ENCODE results near the gene NMRAL1.

NMRAL1 gene

DNA sequence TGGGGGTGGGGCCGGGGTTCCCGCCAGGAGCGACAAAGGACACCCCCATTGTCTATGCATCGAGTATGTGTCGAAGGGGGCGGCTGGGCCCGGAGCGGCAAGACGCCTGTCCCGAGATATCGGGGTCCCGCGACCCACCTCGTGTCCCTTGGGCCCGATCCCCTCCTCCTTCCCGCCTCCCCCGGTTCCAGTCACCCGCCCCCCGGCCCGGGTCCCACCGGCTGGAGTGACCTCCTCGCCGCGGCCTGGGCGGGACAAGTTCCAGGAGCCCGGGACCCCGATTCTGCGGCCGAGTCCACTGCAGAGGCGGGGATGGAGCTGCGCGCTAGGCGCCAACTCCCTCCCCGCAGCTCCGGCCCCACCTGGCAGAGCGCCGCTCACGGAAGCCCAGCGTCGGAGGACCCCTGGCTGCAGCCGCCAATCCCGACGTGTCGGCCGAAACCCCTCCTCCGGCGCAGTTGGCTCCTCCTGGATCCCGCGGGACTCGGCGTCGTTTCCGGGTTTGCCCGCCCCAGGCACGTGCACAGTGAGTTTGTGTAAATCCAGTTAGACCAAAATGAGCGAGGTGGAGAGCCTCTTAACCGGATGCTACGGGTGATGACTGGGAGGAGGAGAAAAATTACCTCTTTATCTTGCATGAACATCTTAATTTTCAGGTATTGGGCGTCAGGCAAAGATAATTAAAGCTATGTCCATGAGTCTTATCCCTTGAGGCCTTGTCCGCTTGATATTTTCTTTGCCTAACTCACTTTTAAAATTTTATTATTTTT lies at the start of gene NMRAL1:
NMRAL1 (minus strand) TSS at position 434 of the 770 bp plus-strand sequence. CDS start 493 bp downstream, outside the sequence.
- peak; percentile 44 to 86 (median 70) for DNase-seq (ENCODE audit: low read depth in 4 of 4, low spot score in 1 of 4)

DNA sequence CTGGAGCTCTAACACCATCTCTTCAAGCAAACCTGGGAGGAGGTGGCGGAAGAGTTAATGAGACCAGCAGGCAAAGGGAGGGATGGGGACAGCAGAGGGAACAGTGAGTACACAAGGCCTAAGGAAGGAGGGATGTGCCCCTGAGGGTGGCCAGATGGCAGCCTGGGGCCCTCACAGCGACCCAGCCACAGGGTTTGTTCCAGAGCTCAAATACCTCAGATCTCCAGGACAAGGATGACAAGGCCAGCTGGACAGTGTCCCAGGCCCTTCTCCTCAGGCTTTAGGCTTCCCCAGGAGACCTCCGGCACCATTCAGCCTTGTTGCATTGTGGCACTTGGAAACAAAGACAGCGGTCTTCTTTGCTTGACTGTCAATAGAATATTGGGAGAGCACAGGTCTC lies 49.3 kb upstream of the NMRAL1 start:
- no peak for DNase-seq (ENCODE audit: low read depth in 4 of 4, low spot score in 1 of 4)

DNA sequence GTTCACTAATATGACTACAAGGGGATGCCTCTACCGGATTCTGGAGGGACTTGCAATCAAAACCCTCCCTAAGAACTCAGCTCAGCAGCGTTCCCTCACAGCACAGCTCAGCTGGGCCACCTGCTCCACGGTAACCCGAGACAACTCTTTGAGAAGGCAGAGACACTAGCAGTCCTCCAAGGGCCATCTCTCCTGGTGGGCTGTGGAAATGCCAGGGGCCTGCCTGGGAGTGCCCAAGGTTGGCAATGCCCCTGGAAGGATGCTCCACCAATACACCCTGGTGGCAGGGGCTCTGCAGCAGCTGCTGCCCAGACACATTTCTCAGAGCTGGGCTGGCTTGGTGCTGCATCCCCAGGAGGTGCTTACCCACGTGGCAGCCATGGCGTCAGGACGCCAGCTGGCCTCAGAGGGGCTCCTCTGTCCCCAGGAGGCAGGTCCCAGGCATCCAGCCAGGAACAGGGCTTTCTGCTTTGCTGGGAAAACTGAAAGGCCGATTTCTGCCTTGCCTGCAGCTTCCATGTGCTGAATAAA lies 47.7 kb upstream of the NMRAL1 start:
- DNase-seq (ENCODE audit: low read depth in 4 of 4, low spot score in 1 of 4), result no peak

DNA sequence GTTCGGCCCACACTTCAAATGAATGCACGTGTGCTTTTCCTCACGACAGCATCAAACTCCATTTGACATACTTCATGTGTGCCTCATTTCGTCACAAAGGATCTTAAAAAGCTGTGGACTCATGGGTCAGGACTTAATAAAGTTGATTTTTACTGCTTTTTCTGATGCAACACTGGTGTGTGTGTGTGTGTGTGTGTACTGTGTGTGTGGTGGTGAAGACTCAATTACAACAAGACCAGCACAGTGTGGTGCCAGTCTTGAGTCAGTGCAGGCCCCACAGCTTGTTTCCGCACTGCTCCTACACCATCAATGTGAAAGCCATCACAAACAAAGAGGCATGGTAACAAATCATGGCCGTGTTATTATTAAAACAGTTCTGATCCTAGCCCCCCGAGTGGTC lies 46.5 kb upstream of the NMRAL1 start:
- DNase-seq (ENCODE audit: low read depth in 4 of 4, low spot score in 1 of 4), result no peak

DNA sequence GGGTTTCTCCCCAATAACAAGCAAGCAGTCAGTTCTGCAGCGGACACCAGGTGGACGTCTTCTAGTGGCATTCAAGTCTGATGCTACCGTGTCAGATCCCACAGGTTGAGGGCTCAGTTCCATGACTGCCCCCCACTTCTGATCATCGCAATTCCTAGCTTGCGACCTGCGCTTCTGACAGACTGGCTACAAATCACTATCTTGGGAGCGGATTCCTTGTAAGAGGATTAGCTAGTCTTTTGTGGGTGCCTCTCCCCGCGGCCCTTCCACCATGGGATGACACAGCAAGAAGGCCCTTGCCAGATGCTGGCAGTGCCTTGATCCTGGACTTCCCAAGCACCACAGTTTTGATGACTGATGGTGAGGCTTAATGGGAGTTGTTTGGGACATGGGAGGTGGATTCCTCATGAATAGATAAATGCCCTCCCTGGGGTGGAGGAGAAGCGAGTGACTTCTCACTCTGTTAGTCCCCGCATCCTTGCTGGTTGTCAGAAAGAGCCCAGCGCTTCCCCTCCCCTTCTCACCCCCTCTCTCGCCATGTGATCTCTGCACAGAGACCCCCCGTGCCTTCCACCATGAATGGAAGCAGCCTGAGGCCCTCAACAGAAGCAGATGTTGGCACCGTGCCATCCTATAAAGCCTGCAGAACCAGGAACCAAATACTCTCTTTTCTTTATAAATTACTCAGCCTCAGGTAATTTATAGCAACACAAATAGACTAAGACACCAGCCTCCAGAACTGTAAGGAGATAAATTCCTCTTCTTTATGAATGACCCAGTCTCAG lies 45.0 kb upstream of the NMRAL1 start:
- DNase-seq (ENCODE audit: low read depth in 4 of 4, low spot score in 1 of 4), result no peak

DNA sequence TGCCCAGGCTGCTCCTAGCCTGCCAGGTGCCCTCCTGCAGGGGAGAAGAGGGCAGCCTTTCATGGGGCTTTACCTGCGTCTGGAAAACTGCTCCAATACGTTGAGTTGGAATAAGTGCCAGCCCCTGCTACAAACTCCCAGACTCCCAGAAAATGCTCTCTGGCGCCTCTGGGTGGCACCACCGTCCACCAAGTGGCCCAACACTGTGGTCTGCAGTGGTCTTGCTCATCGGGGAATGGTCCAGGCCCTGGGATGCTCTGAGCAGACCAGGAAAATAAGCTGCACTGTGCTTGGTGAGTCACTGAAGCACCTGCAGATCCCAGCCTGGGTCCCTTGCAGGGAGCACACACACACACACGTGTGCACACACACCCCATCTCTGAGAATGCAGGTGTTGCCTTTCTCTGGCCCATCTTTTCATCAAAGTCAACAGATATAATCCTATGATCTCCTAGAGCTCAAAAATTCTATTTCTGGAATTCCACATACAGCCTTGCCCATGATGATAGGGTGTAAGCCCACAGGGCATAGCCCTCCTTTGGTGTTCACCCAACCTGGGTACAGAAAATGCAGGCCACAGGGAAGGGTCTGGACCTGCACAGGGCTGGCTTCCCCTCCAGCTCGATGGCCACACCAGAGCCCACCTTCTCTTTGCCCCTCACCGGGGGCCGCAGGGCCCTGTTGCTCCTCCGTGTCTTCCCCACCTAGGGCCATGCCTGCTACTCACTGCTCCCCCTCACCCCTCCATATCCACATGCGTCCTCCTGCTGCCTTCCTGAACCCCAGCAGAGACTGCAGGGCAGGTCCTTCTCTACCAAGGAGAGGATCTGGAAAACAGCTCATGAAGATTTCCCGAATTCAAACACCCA lies 43.6 kb upstream of the NMRAL1 start:
- DNase-seq (ENCODE audit: low read depth in 4 of 4, low spot score in 1 of 4), result no peak

DNA sequence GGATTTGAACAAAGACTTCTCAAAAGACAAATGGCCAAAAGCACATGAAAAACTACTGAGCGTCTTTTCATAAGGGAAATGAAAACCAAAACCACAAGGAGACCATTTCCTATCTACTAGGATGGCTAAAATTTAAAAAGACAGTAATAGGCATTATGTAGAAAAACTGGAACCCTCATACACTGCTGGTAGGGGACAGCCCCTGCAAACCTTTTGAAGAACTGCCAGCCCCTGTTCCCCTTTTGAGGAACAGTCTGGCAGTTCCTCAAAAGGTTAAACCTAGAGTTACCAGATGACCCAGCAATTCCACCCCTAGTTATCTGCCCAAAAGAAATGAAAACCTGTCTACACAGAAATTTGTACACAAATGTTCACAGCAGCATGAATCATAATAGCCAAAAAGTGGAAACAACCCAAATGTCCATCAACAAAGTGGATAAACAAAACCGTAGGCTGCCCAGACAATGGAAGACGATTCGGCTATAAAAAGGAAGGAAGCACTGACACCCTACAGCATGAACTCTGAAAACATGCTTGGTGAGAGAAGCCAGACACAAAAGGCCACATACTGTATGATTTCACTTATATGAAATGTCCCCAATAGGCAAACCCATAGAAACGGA lies 41.3 kb upstream of the NMRAL1 start:
- DNase-seq (ENCODE audit: low read depth in 4 of 4, low spot score in 1 of 4), result no peak

DNA sequence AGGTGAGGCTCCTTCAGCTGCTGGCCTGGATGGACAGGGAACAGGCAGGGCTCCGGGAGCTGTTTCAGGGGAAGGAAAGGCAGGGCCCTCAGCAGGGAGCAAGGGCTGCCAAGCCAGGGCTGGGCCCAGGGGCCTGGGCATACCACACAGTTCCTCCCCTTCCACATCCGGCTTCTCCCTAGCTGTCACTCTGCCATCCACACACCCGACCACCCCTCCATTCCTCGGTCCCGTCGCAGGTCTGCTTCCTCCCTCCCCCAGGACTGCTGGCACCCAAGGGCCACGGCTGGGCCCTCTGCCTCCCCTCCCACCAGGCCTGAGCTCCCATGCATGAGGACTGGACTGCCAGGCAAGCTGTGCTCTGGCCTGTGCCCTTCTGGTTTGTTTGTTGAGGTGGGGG lies 40.2 kb upstream of the NMRAL1 start:
- DNase-seq (ENCODE audit: low read depth in 4 of 4, low spot score in 1 of 4), result no peak

DNA sequence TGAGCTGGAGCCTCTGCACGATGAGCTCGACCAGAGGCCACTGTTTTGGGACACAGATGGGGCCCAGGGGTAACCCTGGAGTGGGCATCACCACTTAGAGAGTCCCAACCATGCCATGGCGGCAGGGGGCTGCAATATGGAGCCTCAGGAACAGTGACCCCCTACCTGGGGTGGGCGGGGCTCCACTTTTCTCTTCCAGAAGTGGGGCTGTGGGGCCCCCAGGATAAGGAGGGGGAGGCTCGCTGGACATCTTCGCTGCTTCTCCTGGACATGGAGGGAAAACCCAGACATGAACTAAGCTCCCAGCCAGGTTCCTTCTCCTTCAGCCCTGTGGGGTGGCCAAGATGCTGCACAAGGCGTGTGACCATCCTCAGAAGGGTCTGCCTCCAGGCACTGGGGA lies 39.5 kb upstream of the NMRAL1 start:
- DNase-seq (ENCODE audit: low read depth in 4 of 4, low spot score in 1 of 4), result no peak

DNA sequence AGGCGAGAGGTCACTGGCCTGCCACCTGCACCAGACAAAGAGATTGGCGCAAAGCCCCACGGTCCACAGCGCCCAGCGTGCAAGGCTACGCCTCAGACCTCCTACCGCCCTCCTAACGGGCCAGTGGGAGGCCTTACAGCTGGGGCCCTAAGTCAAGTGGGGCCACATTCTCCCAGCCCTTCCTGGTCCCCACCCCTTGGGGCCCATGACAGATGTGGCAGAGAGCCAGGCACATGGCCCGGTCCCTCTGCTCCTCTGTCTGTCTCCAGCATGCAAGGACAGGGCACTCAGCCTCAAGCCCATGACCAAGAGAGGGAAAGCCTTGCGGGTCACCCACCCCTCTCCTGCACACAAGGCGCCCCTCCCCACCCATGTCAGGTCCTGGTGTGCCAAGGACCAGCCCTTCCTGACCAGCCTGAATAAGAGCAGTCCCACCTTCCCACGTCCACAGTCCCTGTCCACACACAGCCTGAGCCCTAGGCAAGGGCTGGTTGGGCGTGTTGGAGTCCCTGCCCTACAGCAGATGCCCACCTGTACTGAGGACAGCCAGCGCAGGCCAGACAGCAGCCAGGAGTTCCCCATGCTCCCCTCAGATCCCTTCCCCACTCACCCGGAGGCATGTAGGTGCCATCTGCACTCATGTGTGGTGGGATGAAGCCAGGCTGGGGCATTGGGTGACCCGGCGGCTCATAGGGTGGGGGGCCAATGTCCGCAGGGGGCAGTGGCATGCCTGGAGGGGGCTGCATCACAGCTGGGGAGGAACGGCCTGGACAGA lies 38.8 kb upstream of the NMRAL1 start:
- no peak for DNase-seq (ENCODE audit: low read depth in 4 of 4, low spot score in 1 of 4)

DNA sequence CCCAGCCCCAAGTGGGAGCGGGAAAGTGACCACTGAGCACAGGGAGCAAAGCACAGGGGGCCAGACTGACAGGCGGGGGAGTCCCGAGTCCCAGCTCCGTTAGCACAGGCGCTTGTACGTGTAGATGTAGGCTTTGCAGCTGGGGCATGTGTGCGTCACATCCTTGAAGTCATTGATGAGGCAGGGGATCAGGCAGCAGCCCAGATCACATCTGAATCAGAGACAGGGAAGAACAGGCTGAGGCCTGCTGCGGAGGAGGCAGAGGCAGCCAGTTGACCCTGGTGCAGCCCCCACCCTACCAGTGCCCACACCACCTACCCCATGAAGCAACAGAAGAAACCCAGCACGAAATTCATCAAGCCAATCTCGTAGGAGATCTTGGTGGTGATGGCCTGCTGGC lies 38.0 kb upstream of the NMRAL1 start:
- no peak for DNase-seq (ENCODE audit: low read depth in 4 of 4, low spot score in 1 of 4)

DNA sequence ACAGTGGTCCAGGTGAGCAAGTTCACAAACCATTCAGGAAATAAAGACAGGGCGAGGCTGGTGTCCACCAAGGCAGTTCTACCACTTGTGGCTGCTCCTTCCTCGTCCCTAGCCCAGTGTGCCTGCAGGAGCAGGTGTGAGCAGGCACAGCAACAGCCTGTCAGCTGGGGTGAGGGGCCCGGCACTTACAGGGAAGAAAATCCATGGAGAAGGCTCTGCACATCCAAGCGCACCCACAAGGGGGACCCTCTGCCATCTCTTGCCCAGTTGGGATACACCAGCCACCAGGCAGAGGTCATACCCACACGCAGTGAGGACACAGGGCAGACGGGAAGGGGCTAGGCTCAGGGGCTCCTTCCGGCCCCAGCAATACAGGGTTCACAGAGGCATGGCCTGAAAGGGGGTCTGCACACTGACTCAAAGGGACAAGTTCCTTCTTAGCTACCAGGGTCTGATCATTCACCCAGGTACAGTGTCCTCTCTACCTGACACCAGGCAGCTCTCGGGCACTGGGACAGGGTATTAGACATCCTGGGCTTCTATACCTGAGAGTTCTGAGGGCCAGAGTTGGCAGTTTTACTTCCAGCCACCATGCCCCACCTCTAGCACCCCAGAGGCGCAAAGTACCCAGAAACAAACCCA lies 37.1 kb upstream of the NMRAL1 start:
- no peak for DNase-seq (ENCODE audit: low read depth in 4 of 4, low spot score in 1 of 4)

DNA sequence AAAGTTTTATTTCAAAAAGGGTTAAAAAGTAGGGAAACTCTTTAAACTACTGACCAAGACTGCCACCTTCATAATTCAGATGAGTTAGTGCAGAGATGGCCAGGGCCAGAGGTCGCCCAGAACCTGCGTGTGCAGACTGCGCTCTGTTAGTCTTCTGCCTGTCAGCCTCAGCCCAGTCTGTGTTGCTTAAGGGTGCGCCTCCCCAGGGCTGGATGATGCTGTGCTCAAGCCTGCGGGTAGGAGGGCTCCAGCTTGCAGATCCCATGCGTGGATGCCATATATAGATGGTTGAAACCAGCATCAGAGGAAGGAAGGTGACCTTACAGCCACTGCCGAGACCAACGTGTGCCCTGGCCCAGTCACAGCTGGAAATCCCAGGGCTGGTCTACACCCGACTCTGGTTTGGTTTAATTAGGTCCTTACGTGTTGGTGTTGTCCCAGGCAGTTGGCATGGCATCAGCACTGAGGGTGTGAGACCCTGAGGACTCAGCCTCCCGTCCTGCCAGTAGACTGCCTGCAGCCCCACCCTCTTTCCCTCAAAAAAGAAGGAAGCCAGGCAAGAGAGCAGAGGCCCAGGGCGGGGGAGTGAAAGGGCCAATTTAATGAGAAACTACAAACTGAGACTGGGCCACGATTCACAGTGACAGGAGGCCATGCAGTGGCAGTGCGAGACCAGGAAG lies 36.5 kb upstream of the NMRAL1 start:
- DNase-seq (ENCODE audit: low read depth in 4 of 4, low spot score in 1 of 4), result no peak

DNA sequence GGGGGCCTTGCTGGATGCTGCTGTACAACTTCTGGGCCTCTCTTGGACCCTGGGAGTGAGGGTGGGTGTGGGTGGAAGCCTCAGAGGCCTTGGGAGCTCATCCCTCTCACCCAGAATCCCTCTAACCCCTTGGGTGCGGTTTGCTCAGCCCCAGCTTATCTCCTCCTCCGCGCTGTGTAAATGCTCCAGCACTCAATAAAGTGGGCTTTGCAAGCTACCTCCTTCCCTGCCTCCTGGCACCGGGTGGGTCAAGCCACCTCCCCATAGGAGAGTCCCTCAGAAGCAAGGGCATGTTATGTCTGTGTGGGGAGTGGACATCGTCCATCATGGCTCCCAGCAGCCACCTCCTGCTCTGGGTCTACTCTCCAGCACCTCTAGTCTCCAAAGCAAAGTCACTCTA lies 35.7 kb upstream of the NMRAL1 start:
- no peak for DNase-seq (ENCODE audit: low read depth in 4 of 4, low spot score in 1 of 4)

DNA sequence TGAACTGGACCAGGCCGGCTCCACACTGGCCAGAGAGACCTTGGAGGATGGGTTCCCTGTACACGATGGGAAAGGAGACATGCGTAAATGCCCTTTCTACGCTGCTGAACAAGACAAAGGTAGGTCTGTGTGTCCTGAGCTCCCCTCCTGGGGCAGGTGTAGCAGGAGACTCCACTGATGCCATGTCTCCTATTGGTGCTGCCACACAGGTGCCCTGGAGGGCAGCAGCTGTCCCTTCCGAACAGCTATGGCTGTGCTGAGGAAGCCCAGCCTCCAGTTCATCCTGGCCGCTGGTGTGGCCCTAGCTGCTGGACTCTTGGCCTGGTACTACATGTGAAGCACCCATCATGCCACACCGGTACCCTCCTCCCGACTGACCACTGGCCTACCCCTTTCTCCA lies 35.0 kb upstream of the NMRAL1 start:
- DNase-seq (ENCODE audit: low read depth in 4 of 4, low spot score in 1 of 4), result no peak

DNA sequence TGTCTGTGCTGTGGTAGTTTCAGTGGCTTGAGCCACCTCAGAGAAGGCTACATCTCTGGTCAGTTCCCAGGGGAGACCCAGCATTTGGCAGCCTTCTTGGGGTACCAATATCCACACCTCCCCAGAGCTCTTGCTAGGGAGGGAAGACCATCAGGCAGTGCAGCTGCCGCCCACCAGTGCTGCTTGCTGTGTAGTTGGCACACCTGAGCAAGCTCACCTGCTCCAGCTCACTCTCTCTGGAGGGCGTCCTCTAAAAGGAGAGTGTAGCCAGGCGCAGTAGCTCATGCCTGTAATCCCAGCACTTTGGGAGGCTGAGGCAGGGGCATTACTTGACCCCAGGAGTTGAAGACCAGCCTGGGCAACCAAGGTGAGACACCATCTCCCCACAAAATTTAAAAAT lies 34.4 kb upstream of the NMRAL1 start:
- DNase-seq (ENCODE audit: low read depth in 4 of 4, low spot score in 1 of 4), result no peak

DNA sequence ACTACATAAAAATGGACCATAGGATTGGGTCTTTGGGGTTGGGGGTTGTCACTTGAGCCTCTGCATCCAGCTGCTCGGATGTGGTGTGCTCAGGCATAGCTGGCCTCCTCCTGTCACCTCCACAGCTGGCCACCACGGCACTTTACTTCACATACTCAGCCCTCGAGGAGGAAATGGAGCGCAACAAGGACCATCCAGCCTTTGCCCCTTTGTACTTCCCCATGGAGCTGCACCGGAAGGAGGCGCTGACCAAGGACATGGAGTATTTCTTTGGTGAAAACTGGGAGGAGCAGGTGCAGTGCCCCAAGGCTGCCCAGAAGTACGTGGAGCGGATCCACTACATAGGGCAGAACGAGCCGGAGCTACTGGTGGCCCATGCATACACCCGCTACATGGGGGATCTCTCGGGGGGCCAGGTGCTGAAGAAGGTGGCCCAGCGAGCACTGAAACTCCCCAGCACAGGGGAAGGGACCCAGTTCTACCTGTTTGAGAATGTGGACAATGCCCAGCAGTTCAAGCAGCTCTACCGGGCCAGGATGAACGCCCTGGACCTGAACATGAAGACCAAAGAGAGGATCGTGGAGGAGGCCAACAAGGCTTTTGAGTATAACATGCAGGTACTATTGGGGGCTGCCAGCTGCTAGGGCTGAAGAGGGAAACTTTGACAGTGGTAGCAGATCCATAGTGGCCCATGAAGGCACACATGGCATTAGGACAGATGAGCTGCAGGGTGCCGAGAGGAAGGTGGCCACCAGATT lies 33.3 kb upstream of the NMRAL1 start:
- no peak for DNase-seq (ENCODE audit: low read depth in 4 of 4, low spot score in 1 of 4)

DNA sequence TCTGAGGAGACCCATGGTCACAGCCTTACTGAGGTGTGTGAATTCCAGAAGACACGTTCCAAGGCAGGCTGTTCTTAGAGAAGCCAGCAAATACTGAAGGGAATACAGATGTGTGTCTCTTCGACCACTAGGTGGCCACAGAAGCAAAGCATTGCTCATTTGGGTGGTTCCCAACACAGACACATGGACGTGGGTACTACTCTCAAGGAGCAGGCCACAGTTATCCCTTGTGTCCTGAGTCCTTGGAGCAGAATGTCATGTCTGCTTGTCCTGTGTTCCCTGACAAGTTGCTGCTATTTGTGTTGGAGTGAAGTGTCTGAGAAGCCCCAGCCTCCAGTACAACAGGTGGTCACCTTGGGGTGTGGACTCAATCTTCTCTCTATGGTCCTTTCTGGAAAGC lies 32.0 kb upstream of the NMRAL1 start:
- DNase-seq (ENCODE audit: low read depth in 4 of 4, low spot score in 1 of 4), result peak in 3 of 4 experiments; percentile 13 to 37 (median 21)
